H9 (cell line): ENCODE data around the gene TSPAN31. TPM values are rescaled to one million over a fixed set of nuclear protein-coding genes. Genes with fewer than 3 reads are reported as not detected.

Source experiments
- DNase-seq: peaks from one replicate; pipeline ENCODE4 v3.0.0-alpha.2; 2017
- H2AFZ ChIP-seq: one replicate; pipeline ENCODE4 v1.6.1; 2013; ENCODE audit warnings: mild to moderate bottlenecking, low read length, control low read depth, moderate library complexity
- H2AK5ac ChIP-seq: 2 replicates; pipeline ENCODE4 v1.6.1; 2013; ENCODE audit warnings: low read length, control low read depth, mixed read lengths; ENCODE audit not compliant: insufficient read length
- H2BK120ac ChIP-seq: one replicate; pipeline ENCODE4 v1.6.1; 2013; ENCODE audit warnings: low read depth, mild to moderate bottlenecking, low read length, control low read depth, inconsistent platforms; ENCODE audit not compliant: poor library complexity, severe bottlenecking
- H2BK12ac ChIP-seq: 2 replicates; pipeline ENCODE4 v1.6.1; 2013; ENCODE audit warnings: low read length, control low read depth, mixed read lengths, low read depth; ENCODE audit not compliant: insufficient read length
- H2BK15ac ChIP-seq: 2 replicates; pipeline ENCODE4 v1.6.1; 2013; ENCODE audit warnings: low read depth, low read length, control low read depth
- H2BK20ac ChIP-seq: one replicate; pipeline ENCODE4 v1.6.1; 2013; ENCODE audit warnings: low read depth, mild to moderate bottlenecking, low read length, control low read depth, inconsistent platforms; ENCODE audit not compliant: poor library complexity, severe bottlenecking
- H2BK5ac ChIP-seq: 2 replicates; pipeline ENCODE4 v1.6.1; 2013; ENCODE audit warnings: low read length, control low read depth, mixed read lengths; ENCODE audit not compliant: insufficient read length
- H3K14ac ChIP-seq: 2 replicates; pipeline ENCODE4 v1.6.1; 2013; ENCODE audit warnings: low read length, control low read depth; ENCODE audit not compliant: insufficient read depth
- H3K18ac ChIP-seq: 2 replicates; pipeline ENCODE4 v1.6.1; 2013; ENCODE audit warnings: low read depth, mild to moderate bottlenecking, mixed read lengths, low read length, control low read depth; ENCODE audit not compliant: insufficient read length
- H3K23ac ChIP-seq: 2 replicates; pipeline ENCODE4 v1.6.1; 2013; ENCODE audit warnings: low read length, control low read depth, mixed read lengths, low read depth; ENCODE audit not compliant: insufficient read length
- H3K23me2 ChIP-seq: 2 replicates; pipeline ENCODE4 v1.6.1; 2013; ENCODE audit warnings: low read depth, mild to moderate bottlenecking, mixed read lengths, low read length, control low read depth; ENCODE audit not compliant: insufficient read length, poor library complexity, severe bottlenecking
- H3K27ac ChIP-seq: 2 replicates; pipeline ENCODE4 v1.5.1; 2013; ENCODE audit warnings: low read length, control low read depth, mixed read lengths, low read depth; ENCODE audit not compliant: insufficient read length
- H3K27me3 ChIP-seq: 2 replicates; pipeline ENCODE4 v1.6.1; 2013; ENCODE audit warnings: low read length, control low read depth, inconsistent platforms; ENCODE audit not compliant: insufficient read depth
- H3K4ac ChIP-seq: 2 replicates; pipeline ENCODE4 v1.6.1; 2013; ENCODE audit warnings: low read depth, mild to moderate bottlenecking, control low read depth, inconsistent platforms, low read length, moderate library complexity
- H3K4me1 ChIP-seq: 2 replicates; pipeline ENCODE4 v1.6.1; 2013; ENCODE audit warnings: low read length, control low read depth, inconsistent platforms; ENCODE audit not compliant: insufficient read depth
- H3K4me2 ChIP-seq: 2 replicates; pipeline ENCODE4 v1.6.1; 2013; ENCODE audit warnings: low read length, control low read depth, mixed read lengths; ENCODE audit not compliant: insufficient read length, insufficient read depth
- H3K56ac ChIP-seq: 2 replicates; pipeline ENCODE4 v1.6.1; 2013; ENCODE audit warnings: low read depth, mild to moderate bottlenecking, mixed read lengths, low read length, control low read depth; ENCODE audit not compliant: insufficient read length
- H3K79me1 ChIP-seq: 2 replicates; pipeline ENCODE4 v1.6.1; 2013; ENCODE audit warnings: low read depth, mild to moderate bottlenecking, moderate library complexity, low read length, control low read depth, inconsistent platforms; ENCODE audit not compliant: insufficient read depth, poor library complexity, severe bottlenecking
- H3K79me2 ChIP-seq: 2 replicates; pipeline ENCODE4 v1.6.1; 2013; ENCODE audit warnings: low read length, control low read depth, inconsistent platforms; ENCODE audit not compliant: insufficient read depth
- H3K9ac ChIP-seq: 2 replicates; pipeline ENCODE4 v1.6.1; 2013; ENCODE audit warnings: low read length, control low read depth, mixed read lengths; ENCODE audit not compliant: insufficient read length; ENCODE audit errors: extremely low read depth
- H3K9me3 ChIP-seq: one replicate; pipeline ENCODE4 v1.6.1; 2013; ENCODE audit warnings: low read depth, low read length, inconsistent platforms; ENCODE audit not compliant: control insufficient read depth
- H3T11ph ChIP-seq: one replicate; pipeline ENCODE4 v1.6.1; 2013; ENCODE audit warnings: mild to moderate bottlenecking, low read length, control low read depth, inconsistent platforms
- H4K20me1 ChIP-seq: one replicate; pipeline ENCODE4 v1.6.1; 2013; ENCODE audit not compliant: control insufficient read depth, insufficient read length, insufficient read depth
- H4K5ac ChIP-seq: 2 replicates; pipeline ENCODE4 v1.6.1; 2013; ENCODE audit warnings: low read depth, mild to moderate bottlenecking, mixed read lengths, low read length, control low read depth; ENCODE audit not compliant: insufficient read length
- H4K8ac ChIP-seq: replicated peaks from 2 replicates; pipeline ENCODE4 v1.6.1; 2013; ENCODE audit warnings: low read length, control low read depth, mixed read lengths, low read depth; ENCODE audit not compliant: insufficient read length
- H4K91ac ChIP-seq: 2 replicates; pipeline ENCODE4 v1.6.1; 2013; ENCODE audit warnings: low read depth, mild to moderate bottlenecking, moderate library complexity, mixed read lengths, low read length, control low read depth; ENCODE audit not compliant: insufficient read length
- H3K27ac Mint-ChIP-seq, 3 experiments: 2 replicates in 2 of 3; 3 replicates in 1 of 3; pipeline ENCODE4 v1.8.0; 2020 to 2021; ENCODE audit warnings: mixed read lengths in 3 of 3, mild to moderate bottlenecking in 1 of 3, moderate library complexity in 1 of 3
- H3K27me3 Mint-ChIP-seq: 2 replicates; pipeline ENCODE4 v1.8.0; 2021; ENCODE audit warnings: low read depth, mild to moderate bottlenecking, moderate library complexity, mixed read lengths
- H3K36me3 Mint-ChIP-seq, 3 experiments: 2 replicates in 2 of 3; 3 replicates in 1 of 3; pipeline ENCODE4 v1.8.0; 2020 to 2021; ENCODE audit warnings: low read depth in 3 of 3, mixed read lengths in 3 of 3; ENCODE audit not compliant: insufficient read depth in 1 of 3
- H3K4me1 Mint-ChIP-seq, 2 experiments: 2 replicates each; pipeline ENCODE4 v1.8.0; 2020; ENCODE audit warnings: mixed read lengths in 2 of 2
- H3K4me3 Mint-ChIP-seq, 2 experiments: 2 replicates in 1 of 2; 3 replicates in 1 of 2; pipeline ENCODE4 v1.8.0; 2020 to 2021; ENCODE audit warnings: mild to moderate bottlenecking in 2 of 2, mixed read lengths in 2 of 2, moderate library complexity in 1 of 2
- H3K9me3 Mint-ChIP-seq, 2 experiments: 2 replicates in 1 of 2; 3 replicates in 1 of 2; pipeline ENCODE4 v1.8.0; 2020; ENCODE audit warnings: mild to moderate bottlenecking in 2 of 2, mixed read lengths in 2 of 2, moderate library complexity in 1 of 2
- CTCF ChIP-seq: fragments of 200-600 bp; sonication (generic); conservative IDR thresholded peaks from 3 replicates; pipeline ENCODE4 v1.8.0; 2021; ENCODE audit warnings: antibody characterized with exemption, mild to moderate bottlenecking
- WGBS: extraction: QIAGEN DNeasy Blood & Tissue Kit; methylation state at CpG from one replicate; pipeline ENCODE4 v1.1.7; 2013; ENCODE audit warnings: missing lambda C conversion rate, low lambda C conversion rate, mixed read lengths; ENCODE audit not compliant: insufficient read length; ENCODE audit errors: extremely low coverage; 5-methylcytosine and 5-hydroxymethylcytosine counted together
- total RNA-seq: library from RNA; stranded (reverse); gene quantifications from 2 replicates; pipeline ENCODE4 v1.2.1, GENCODE V29; 2021

The TSPAN31 gene
- total RNA-seq, 1 experiment from 2014 or later: 20.0 TPM

GRCh38 chr12:57715786-57716185 lies 29.1 kb upstream of the TSPAN31 start:
- Histone ChIP-seq H4K8ac (no peak overlapping the region), H2BK12ac (no peak overlapping the region), H3K9ac (no peak overlapping the region), H2BK15ac (no peak overlapping the region), H2AFZ (no peak overlapping the region), H3K18ac (no peak overlapping the region), H2BK20ac (no peak overlapping the region), H3K79me1 (no peaks in the 10 kb centered on the region), H3K23me2 (no peaks in the 10 kb centered on the region), H4K91ac (no peak overlapping the region), H3K14ac (no peak overlapping the region), H2AK5ac (no peak overlapping the region), H3K27ac (no peak overlapping the region), H4K20me1 (no peaks in the 10 kb centered on the region), H3K4me1 (no peaks in the 10 kb centered on the region), H3K4ac (no peak overlapping the region), H3T11ph (no peak overlapping the region), H3K4me2 (no peak overlapping the region), H3K56ac (no peak overlapping the region), H3K79me2 (no peaks in the 10 kb centered on the region), H3K27me3 (no peaks in the 10 kb centered on the region), H2BK5ac (no peak overlapping the region), H3K23ac (no peak overlapping the region), H2BK120ac (no peak overlapping the region), H3K9me3 (no peaks in the 10 kb centered on the region), H4K5ac (no peak overlapping the region)
- no peaks in the 10 kb centered on the region for H3K27me3 Mint-ChIP-seq
- no peak for DNase-seq
- TF ChIP-seq CTCF: no peak
- no peak overlapping the region for H3K4me3 Mint-ChIP-seq
- H3K4me1 Mint-ChIP-seq: no peaks in the 10 kb centered on the region
- H3K9me3 Mint-ChIP-seq: no peaks in the 10 kb centered on the region
- WGBS: no CpG with 5 or more reads among the region's 12 CpGs
- 0 out of 7 replicates have a peak overlapping the region, but pooled peaks of 1 of the 3 experiments have one; percentile 44 for H3K27ac Mint-ChIP-seq
- peaks cover 16 to 52% (median 28%) of the 10 kb centered on the region in 3 experiments for H3K36me3 Mint-ChIP-seq
